Skin epidermis (tissue), 12 donors: ENCODE data around the gene PRDM16.

Experiments
- H3K27ac ChIP-seq, 21 experiments: fragments of 200-600 bp; sonication (generic) in 11 of 21; one replicate each; pipeline ENCODE4 v1.5.0; 2020; ENCODE audit warnings: mild to moderate bottlenecking in 3 of 21, inconsistent platforms in 2 of 21, moderate library complexity in 2 of 21
- H3K4me3 ChIP-seq, 7 experiments: fragments of 200-600 bp; sonication (generic) in 2 of 7; one replicate each; pipeline ENCODE4 v1.5.0; 2020; ENCODE audit warnings: inconsistent platforms in 2 of 7, mild to moderate bottlenecking in 2 of 7, moderate library complexity in 1 of 7

PRDM16 gene

GRCh38 chr1:3401585-3402257 is 332.7 kb downstream of the PRDM16 start:
- H3K27ac ChIP-seq, result no peak overlapping the region
- H3K4me3 ChIP-seq, result no peak overlapping the region

- H3K27ac ChIP-seq, result no peak overlapping the region
- H3K4me3 ChIP-seq, result no peak overlapping the region
Measured at GRCh38 chr1:3402258-3403010, 333.4 kb downstream of the PRDM16 start.

GRCh38 chr1:3403011-3403345 is 334.0 kb downstream of the PRDM16 start:
- Histone ChIP-seq H3K4me3 (no peak overlapping the region), H3K27ac (no peak overlapping the region)

- Histone ChIP-seq H3K27ac (no peak overlapping the region), H3K4me3 (no peak overlapping the region)
Measured at GRCh38 chr1:3403388-3404231, 334.6 kb downstream of the PRDM16 start.

- H3K4me3 ChIP-seq, result no peak overlapping the region
- no peak overlapping the region for H3K27ac ChIP-seq
Measured at GRCh38 chr1:3404301-3404700, 335.3 kb downstream of the PRDM16 start.

- H3K27ac ChIP-seq, result no peak overlapping the region
Measured at GRCh38 chr1:3404801-3405200, 335.8 kb downstream of the PRDM16 start.

GRCh38 chr1:3405491-3405890 is 336.5 kb downstream of the PRDM16 start:
- Histone ChIP-seq H3K4me3 (no peak overlapping the region), H3K27ac (no peak overlapping the region)

More at GRCh38 chr1:3404801-3405200, 335.8 kb downstream of the PRDM16 start:
- no peak overlapping the region for H3K4me3 ChIP-seq

- Histone ChIP-seq H3K4me3 (no peak overlapping the region), H3K27ac (no peak overlapping the region)
Measured at GRCh38 chr1:3405974-3406867, 337.2 kb downstream of the PRDM16 start.

- H3K27ac ChIP-seq, result no peak overlapping the region
- H3K4me3 ChIP-seq, result no peak overlapping the region
Measured at GRCh38 chr1:3407021-3407420, 338.0 kb downstream of the PRDM16 start.

GRCh38 chr1:3408751-3409266 is 339.8 kb downstream of the PRDM16 start:
- no peak overlapping the region for H3K27ac ChIP-seq

GRCh38 chr1:3409366-3410141 is 340.6 kb downstream of the PRDM16 start:
- H3K4me3 ChIP-seq, result no peak overlapping the region
- no peak overlapping the region for H3K27ac ChIP-seq

More at GRCh38 chr1:3408751-3409266, 339.8 kb downstream of the PRDM16 start:
- H3K4me3 ChIP-seq, result no peak overlapping the region

GRCh38 chr1:3410142-3410925 is 341.3 kb downstream of the PRDM16 start:
- no peak overlapping the region for H3K27ac ChIP-seq
- no peak overlapping the region for H3K4me3 ChIP-seq

- H3K27ac ChIP-seq, result no peak overlapping the region
- no peak overlapping the region for H3K4me3 ChIP-seq
Measured at GRCh38 chr1:3411806-3412205, 342.8 kb downstream of the PRDM16 start.

GRCh38 chr1:3412376-3412775 is 343.4 kb downstream of the PRDM16 start:
- no peak overlapping the region for H3K4me3 ChIP-seq
- H3K27ac ChIP-seq, result no peak overlapping the region

GRCh38 chr1:3413975-3414710 is 345.1 kb downstream of the PRDM16 start:
- Histone ChIP-seq H3K27ac (no peak overlapping the region), H3K4me3 (no peak overlapping the region)

GRCh38 chr1:3415260-3416090 is 346.5 kb downstream of the PRDM16 start:
- Histone ChIP-seq H3K4me3 (no peak overlapping the region), H3K27ac (no peak overlapping the region)
